H1 (cell line): ENCODE measurements around the gene MPIG6B. TPM values are rescaled to one million over a fixed set of nuclear protein-coding genes. Genes with fewer than 3 reads are reported as not detected.

Experiments used
- CTCF ChIA-PET: fragments of 300-600 bp; sonication (Branson Sonifier 250); formaldehyde crosslinking; loops from one replicate; lab custom pipeline; 2021; ENCODE audit not compliant: partially characterized antibody; lab: Charles Lee
- POLR2A ChIA-PET: fragments of 300-600 bp; sonication (Branson Sonifier 250); formaldehyde crosslinking; loops from one replicate; lab custom pipeline; 2021; ENCODE audit warnings: inconsistent platforms; ENCODE audit not compliant: partially characterized antibody; lab: Charles Lee
- DNase-seq, 2 experiments: peaks; one replicate each; pipeline versions ENCODE4 v3.0.0 to v3.0.0-alpha.2; 2010 to 2022; ENCODE audit warnings: low spot score in 2 of 2, low read depth in 1 of 2, mixed read lengths in 1 of 2
- FAIRE-seq: peaks from 2 replicates; lab custom pipeline; 2011; peaks lifted over from hg19 to GRCh38; lab: Jason Lieb, UNC
- H2AFZ ChIP-seq: 2 replicates; pipeline ENCODE4 v1.8.1; 2012; ENCODE audit warnings: low read length, inconsistent platforms
- H2AK5ac ChIP-seq: 2 replicates; pipeline ENCODE4 v1.6.1; 2013; ENCODE audit warnings: low read depth, low read length
- H2BK120ac ChIP-seq: replicated peaks from 2 replicates; pipeline ENCODE3; 2013; ENCODE audit warnings: low read depth, low read length, inconsistent platforms
- H2BK12ac ChIP-seq: 2 replicates; pipeline ENCODE4 v1.6.1; 2013; ENCODE audit warnings: low read depth, low read length
- H2BK15ac ChIP-seq: 2 replicates; pipeline ENCODE4 v1.6.1; 2013; ENCODE audit warnings: low read length
- H2BK20ac ChIP-seq: 2 replicates; pipeline ENCODE4 v1.6.1; 2013; ENCODE audit warnings: low read length
- H2BK5ac ChIP-seq: 2 replicates; pipeline ENCODE4 v1.6.1; 2013; ENCODE audit warnings: low read depth, low read length
- H3K14ac ChIP-seq: 2 replicates; pipeline ENCODE4 v1.6.1; 2013; ENCODE audit warnings: inconsistent platforms; ENCODE audit not compliant: insufficient read length
- H3K18ac ChIP-seq: 2 replicates; pipeline ENCODE4 v1.6.1; 2013; ENCODE audit warnings: low read length; ENCODE audit errors: extremely low read depth
- H3K23ac ChIP-seq: 2 replicates; pipeline ENCODE4 v1.6.1; 2013; ENCODE audit warnings: inconsistent platforms; ENCODE audit not compliant: insufficient read length
- H3K23me2 ChIP-seq: 2 replicates; pipeline ENCODE4 v1.6.1; 2013; ENCODE audit warnings: low read depth, low read length
- H3K27ac ChIP-seq: 2 replicates; pipeline ENCODE4 v1.6.1; 2011; ENCODE audit warnings: low read depth, low read length, inconsistent platforms
- H3K27me3 ChIP-seq, 4 experiments: replicated peaks in 1 of 4; 1 replicate in 1 of 4; 2 replicates in 3 of 4; pipeline versions ENCODE4 v1.6.1 to v1.8.1; 2011 to 2013; ENCODE audit warnings: low read length in 3 of 4, mild to moderate bottlenecking in 3 of 4, inconsistent platforms in 2 of 4, mixed read lengths in 2 of 4, moderate library complexity in 1 of 4; ENCODE audit not compliant: control insufficient read depth in 3 of 4, insufficient read depth in 3 of 4; ENCODE audit errors: extremely low read depth in 1 of 4
- H3K36me3 ChIP-seq, 4 experiments: 2 replicates each; pipeline versions ENCODE4 v1.6.1 to v1.8.1; 2011 to 2013; ENCODE audit warnings: mild to moderate bottlenecking in 4 of 4, low read length in 3 of 4, moderate library complexity in 2 of 4, control low read depth in 1 of 4, inconsistent platforms in 1 of 4; ENCODE audit not compliant: insufficient read depth in 4 of 4, control insufficient read depth in 2 of 4
- H3K4ac ChIP-seq: replicated peaks from 2 replicates; pipeline ENCODE3; 2013; ENCODE audit warnings: low read length, low read depth, mixed read lengths, inconsistent platforms; ENCODE audit not compliant: insufficient read length
- H3K4me1 ChIP-seq, 4 experiments: replicated peaks in 1 of 4; 1 replicate in 1 of 4; 2 replicates in 3 of 4; pipeline versions ENCODE4 v1.6.1 to v1.8.1; 2011 to 2013; ENCODE audit warnings: low read length in 3 of 4, inconsistent platforms in 2 of 4, mixed read lengths in 1 of 4; ENCODE audit not compliant: insufficient read depth in 4 of 4, control insufficient read depth in 3 of 4
- H3K4me2 ChIP-seq, 2 experiments: 2 replicates each; pipeline versions ENCODE4 v1.6.1 to v1.8.1; 2011 to 2013; ENCODE audit warnings: low read depth in 2 of 2, low read length in 2 of 2, control low read depth in 1 of 2, inconsistent platforms in 1 of 2, mild to moderate bottlenecking in 1 of 2; ENCODE audit not compliant: insufficient read depth in 1 of 2
- H3K4me3 ChIP-seq, 4 experiments: fragments of 200-600, 300-600 bp in 1 of 4; sonication (generic), shearing (Covaris generic), sonication (Bioruptor Twin) in 1 of 4; 2 replicates each; pipeline versions ENCODE4 v1.5.1 to v1.8.1; 2011 to 2016; ENCODE audit warnings: low read length in 4 of 4, low read depth in 3 of 4, control low read depth in 2 of 4, inconsistent platforms in 2 of 4, mild to moderate bottlenecking in 2 of 4, mixed read lengths in 1 of 4, moderate library complexity in 1 of 4; ENCODE audit not compliant: insufficient read depth in 2 of 4; ENCODE audit errors: extremely low read depth in 1 of 4
- H3K56ac ChIP-seq: replicated peaks from 2 replicates; pipeline ENCODE3; 2013; ENCODE audit warnings: low read depth, mild to moderate bottlenecking, mixed read lengths, low read length, inconsistent platforms; ENCODE audit not compliant: insufficient read length
- H3K79me1 ChIP-seq: 2 replicates; pipeline ENCODE4 v1.6.1; 2013; ENCODE audit warnings: low read depth, low read length, control low read depth
- H3K79me2 ChIP-seq, 2 experiments: 2 replicates each; pipeline versions ENCODE4 v1.6.1 to v1.8.1; 2012 to 2013; ENCODE audit warnings: low read length in 2 of 2, mild to moderate bottlenecking in 2 of 2, inconsistent platforms in 1 of 2; ENCODE audit not compliant: insufficient read depth in 2 of 2, control insufficient read depth in 1 of 2
- H3K9ac ChIP-seq, 4 experiments: replicated peaks in 1 of 4; 1 replicate in 1 of 4; 2 replicates in 3 of 4; pipeline versions ENCODE4 v1.6.1 to v1.8.1; 2011 to 2013; ENCODE audit warnings: low read depth in 3 of 4, low read length in 3 of 4, control low read depth in 2 of 4, mild to moderate bottlenecking in 2 of 4, moderate library complexity in 2 of 4, inconsistent platforms in 1 of 4; ENCODE audit errors: extremely low read depth in 1 of 4
- H3K9me3 ChIP-seq, 2 experiments: 2 replicates each; pipeline versions ENCODE4 v1.6.1 to v1.8.1; 2012 to 2013; ENCODE audit warnings: mild to moderate bottlenecking in 2 of 2, moderate library complexity in 2 of 2, control low read depth in 1 of 2, inconsistent platforms in 1 of 2, low read depth in 1 of 2, low read length in 1 of 2, mixed read lengths in 1 of 2; ENCODE audit not compliant: insufficient read depth in 2 of 2
- H4K20me1 ChIP-seq, 2 experiments: replicated peaks in 1 of 2; 2 replicates each; pipeline versions ENCODE3 to v1.8.1; 2011 to 2013; ENCODE audit warnings: inconsistent platforms in 2 of 2, low read length in 2 of 2, mild to moderate bottlenecking in 1 of 2; ENCODE audit not compliant: insufficient read depth in 2 of 2, control insufficient read depth in 1 of 2
- H4K5ac ChIP-seq: 2 replicates; pipeline ENCODE4 v1.6.1; 2013; ENCODE audit warnings: low read length, low read depth, mixed read lengths, inconsistent platforms; ENCODE audit not compliant: insufficient read length
- H4K8ac ChIP-seq: 2 replicates; pipeline ENCODE4 v1.8.0; 2013; ENCODE audit warnings: mild to moderate bottlenecking, moderate library complexity, low read length, inconsistent platforms; ENCODE audit not compliant: insufficient read depth; ENCODE audit errors: extremely low read depth
- H4K91ac ChIP-seq: replicated peaks from 2 replicates; pipeline ENCODE3; 2013; ENCODE audit warnings: low read length, mixed read lengths, inconsistent platforms; ENCODE audit not compliant: insufficient read length
- BACH1 ChIP-seq: IDR thresholded peaks from 2 replicates; pipeline ENCODE4 v1.6.1; 2012; ENCODE audit warnings: low read length, improper control_type of control experiment
- EP300 ChIP-seq, 2 experiments: IDR thresholded peaks; 1 replicate in 1 of 2; 2 replicates in 1 of 2; pipeline ENCODE4 v1.6.1; 2011 to 2012; ENCODE audit warnings: low read depth in 2 of 2, low read length in 2 of 2, mild to moderate bottlenecking in 2 of 2, borderline replicate concordance in 1 of 2, inconsistent platforms in 1 of 2, moderate library complexity in 1 of 2
- EZH2 ChIP-seq: fragments of 200-600 bp; sonication (generic); IDR thresholded peaks from 2 replicates; pipeline ENCODE4 v1.7.1; 2012; ENCODE audit warnings: low read depth, mild to moderate bottlenecking, moderate library complexity, low read length, inconsistent platforms; ENCODE audit not compliant: severe bottlenecking
- JUND ChIP-seq: IDR thresholded peaks from 2 replicates; pipeline ENCODE4 v1.6.1; 2011; ENCODE audit warnings: mild to moderate bottlenecking, improper control_type of control experiment, low read length
- KDM4A ChIP-seq: IDR thresholded peaks from one replicate; pipeline ENCODE4 v1.7.1; 2012; ENCODE audit warnings: low read depth, mild to moderate bottlenecking, moderate library complexity, low read length, inconsistent platforms; ENCODE audit not compliant: severe bottlenecking
- RBBP5 ChIP-seq: IDR thresholded peaks from 2 replicates; pipeline ENCODE4 v1.7.1; 2012; ENCODE audit warnings: low read depth, mild to moderate bottlenecking, inconsistent platforms, low read length, moderate library complexity, borderline replicate concordance
- SIN3A ChIP-seq, 2 experiments: IDR thresholded peaks in 1 of 2; conservative IDR thresholded peaks in 1 of 2; 2 replicates each; pipeline ENCODE4 v1.6.1; 2011 to 2012; ENCODE audit warnings: low read length in 2 of 2, improper control_type of control experiment in 1 of 2, low read depth in 1 of 2, mild to moderate bottlenecking in 1 of 2
- SP2 ChIP-seq: IDR thresholded peaks from 2 replicates; pipeline ENCODE4 v1.6.1; 2012; ENCODE audit warnings: mild to moderate bottlenecking, low read length, inconsistent platforms
- TAF1 ChIP-seq: IDR thresholded peaks from 2 replicates; pipeline ENCODE4 v1.6.1; 2011; ENCODE audit warnings: mild to moderate bottlenecking, low read depth, low read length
- TBP ChIP-seq: IDR thresholded peaks from 2 replicates; pipeline ENCODE4 v1.6.1; 2011; ENCODE audit warnings: low read depth, low read length, improper control_type of control experiment
- YY1 ChIP-seq: IDR thresholded peaks from 2 replicates; pipeline ENCODE4 v1.6.1; 2011; ENCODE audit warnings: low read depth, mild to moderate bottlenecking, low read length
- WGBS, 2 experiments: shearing (Covaris generic) in 1 of 2; methylation state at CpG; one replicate each; pipeline versions ENCODE4 v1.1.6 to v1.1.7; 2013 to 2015; ENCODE audit warnings: low lambda C conversion rate in 2 of 2, mixed read lengths in 2 of 2, inconsistent platforms in 1 of 2, low coverage in 1 of 2, missing lambda C conversion rate in 1 of 2; ENCODE audit not compliant: insufficient replicate concordance in 2 of 2, insufficient coverage in 1 of 2, insufficient read length in 1 of 2; ENCODE audit errors: extremely low coverage in 1 of 2, missing lambda C conversion rate in 1 of 2; 5-methylcytosine and 5-hydroxymethylcytosine counted together
- polyA plus RNA-seq, 7 experiments: library from polyadenylated mRNA; depleted of rRNA in 3 of 7; stranded (reverse) in 5 of 7; unstranded in 2 of 7; fragments of >200 nt in 5 of 7; fragments of 200-250 nt in 2 of 7; gene quantifications; 1 replicate in 5 of 7; 2 replicates in 1 of 7; 4 replicates in 1 of 7; pipeline versions ENCODE4 v1.2.1 to v1.2.3, GENCODE V29; 2011 to 2013; ENCODE audit warnings: missing spikeins in 2 of 7, mixed read lengths in 2 of 7
- total RNA-seq: library from RNA; stranded (reverse); fragmentation: NEBNext Ultra II Directional; extraction: Animal tissue kit (Norgen Biotek cat#: 25700); gene quantifications from 2 replicates; pipeline ENCODE4 v1.2.1, GENCODE V29; 2021

The MPIG6B gene
- total and polyA plus RNA-seq, 2 of the 8 experiments (the other 6 are each of a cell fraction or from before 2014, with no cell fraction given) = 0.18 TPM; not detected in 1

DNA sequence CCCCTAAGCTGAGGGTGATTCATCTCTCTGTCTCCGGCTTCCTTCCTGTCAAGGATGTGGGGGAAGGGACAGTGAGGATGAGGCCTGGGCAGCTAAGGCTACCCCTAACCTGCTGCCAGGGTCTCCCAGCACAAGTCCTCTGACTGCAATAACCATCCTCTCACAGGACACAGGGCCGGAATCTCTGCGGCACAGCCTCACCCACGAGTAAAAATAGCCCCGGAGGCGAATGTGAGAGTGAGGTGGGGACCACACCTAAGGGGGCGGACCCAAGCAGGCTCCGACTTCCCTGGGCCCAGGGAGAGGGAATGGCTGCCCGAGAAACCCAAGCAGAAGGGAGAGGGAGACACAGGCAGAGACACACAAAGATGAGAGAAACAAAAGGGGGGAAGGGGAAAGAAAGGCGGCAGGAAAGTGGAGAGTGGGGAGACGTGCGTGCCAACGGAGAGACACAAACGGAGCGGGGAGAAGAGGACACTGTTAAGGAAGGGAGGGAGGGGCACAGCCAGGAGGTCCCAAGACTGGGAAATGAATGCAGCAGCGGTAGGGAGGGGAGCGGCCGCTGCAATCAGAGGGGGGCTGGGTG, 11.7 kb downstream of the MPIG6B start:
- peaks cover 20% of the 10 kb centered on the region for H3K23me2 ChIP-seq
- no peak overlapping the region for H3K14ac ChIP-seq
- peaks cover 8% of the 10 kb centered on the region; the same call in 1 of the 2 replicates for H3K79me1 ChIP-seq
- H3K9me3 ChIP-seq = no peaks in the 10 kb centered on the region
- H2BK20ac ChIP-seq = 0 out of 2 replicates have a peak overlapping the region, but pooled peaks have one; percentile 61
- 0 out of 2 replicates have a peak overlapping the region, but pooled peaks have one; percentile 1 for H2BK12ac ChIP-seq
- H3K27ac ChIP-seq = peak overlapping the region; percentile 25
- peak overlapping the region; percentile 97 for H2BK5ac ChIP-seq
- H3K4ac ChIP-seq = no peak overlapping the region
- H3K79me2 ChIP-seq = peaks cover 0 to 26% of the 10 kb centered on the region in 2 experiments; a peak in 2 of 4 replicates
- no peak overlapping the region for H4K91ac ChIP-seq
- FAIRE-seq (no peak), DNase-seq (peak; percentile 56 to 74)
- H2AFZ ChIP-seq = no peak overlapping the region
- peak overlapping the region; percentile 82 to 98 (median 92) for H3K4me3 ChIP-seq
- ChIA-PET CTCF (interaction anchor here (0.6 to 5.6 kb wide), 11 partner anchors 10 to 287 kb away, joined by 3 to 23 read pairs (median 3); no protein-coding TSS in a partner anchor), POLR2A (interaction anchor here (0.6 to 8.7 kb wide), 29 partner anchors 10 to 346 kb away, joined by 3 to 73 read pairs (median 4); partner anchors contain the start of genes CSNK2B, DDX39B, GPANK1 and LY6G6C)
- H3K18ac ChIP-seq = peak overlapping the region; percentile 71; the same call in 1 of the 2 replicates
- peaks cover 22 to 32% (median 25%) of the 10 kb centered on the region in 4 experiments for H3K4me1 ChIP-seq
- H2BK15ac ChIP-seq = peak overlapping the region; percentile 54; the same call in 1 of the 2 replicates
- peak overlapping the region in 3 of 4 experiments; percentile 40 to 77 (median 63); a peak in 6 of 7 replicates for H3K9ac ChIP-seq
- no peak overlapping the region for H2BK120ac ChIP-seq
- peaks cover 10 to 30% (median 21%) of the 10 kb centered on the region in 4 experiments for H3K36me3 ChIP-seq
- peak overlapping the region; percentile 42; the same call in 1 of the 2 replicates for H4K8ac ChIP-seq
- H4K20me1 ChIP-seq = peaks cover 4 to 5% of the 10 kb centered on the region in 2 experiments
- H3K56ac ChIP-seq = no peak overlapping the region
- no peak overlapping the region for H2AK5ac ChIP-seq
- H4K5ac ChIP-seq = no peak overlapping the region
- peak overlapping the region; percentile 78 to 99 for H3K4me2 ChIP-seq
- H3K23ac ChIP-seq = no peak overlapping the region
- WGBS, 2 experiments = 3% methylated on average over 17 of the region's 18 CpGs; no CpG with 5 or more reads in 1 of the 2 experiments
- no peaks in the 10 kb centered on the region for H3K27me3 ChIP-seq
- TF ChIP-seq BACH1 (no peak), JUND (peak; percentile 97), SP2 (no peak), TBP (no peak; the same call in 1 of the 2 replicates), SIN3A (conservative IDR thresholded peaks at IDR 0.05 in 1 of 2, IDR thresholded peaks at IDR 0.05 in 1 of 2; ENCODE audit: low read depth in 1 of 2, low read length in 2 of 2) (peak; percentile 93 to 94; a peak in 3 of 4 replicates), EP300 (IDR thresholded peaks at IDR 0.05; ENCODE audit: borderline replicate concordance in 1 of 2, low read depth in 2 of 2, low read length in 2 of 2) (peak in 1 of 2 experiments; percentile 47; a peak in 1 of 3 replicates), TAF1 (0 out of 2 replicates have a peak, but pooled peaks have one; percentile 24), YY1 (no peak), KDM4A (no peak), EZH2 (no peak), RBBP5 (no peak)
